GM21723 (cell line): ENCODE results near the gene RNASEH2A.
"Not testable (repeated sequence)": the region's sequence is repeated elsewhere in the genome, so short reads cannot be mapped to it uniquely, and the experiment has no call there.

ENCODE experiments used
- ATAC-seq: cut with Tn5 transposase; IDR thresholded peaks from one replicate; pipeline ENCODE4 v1.9.1; 2021; ENCODE audit warnings: mild to moderate bottlenecking, moderate library complexity; ENCODE audit not compliant: unreplicated experiment

RNASEH2A gene

DNA sequence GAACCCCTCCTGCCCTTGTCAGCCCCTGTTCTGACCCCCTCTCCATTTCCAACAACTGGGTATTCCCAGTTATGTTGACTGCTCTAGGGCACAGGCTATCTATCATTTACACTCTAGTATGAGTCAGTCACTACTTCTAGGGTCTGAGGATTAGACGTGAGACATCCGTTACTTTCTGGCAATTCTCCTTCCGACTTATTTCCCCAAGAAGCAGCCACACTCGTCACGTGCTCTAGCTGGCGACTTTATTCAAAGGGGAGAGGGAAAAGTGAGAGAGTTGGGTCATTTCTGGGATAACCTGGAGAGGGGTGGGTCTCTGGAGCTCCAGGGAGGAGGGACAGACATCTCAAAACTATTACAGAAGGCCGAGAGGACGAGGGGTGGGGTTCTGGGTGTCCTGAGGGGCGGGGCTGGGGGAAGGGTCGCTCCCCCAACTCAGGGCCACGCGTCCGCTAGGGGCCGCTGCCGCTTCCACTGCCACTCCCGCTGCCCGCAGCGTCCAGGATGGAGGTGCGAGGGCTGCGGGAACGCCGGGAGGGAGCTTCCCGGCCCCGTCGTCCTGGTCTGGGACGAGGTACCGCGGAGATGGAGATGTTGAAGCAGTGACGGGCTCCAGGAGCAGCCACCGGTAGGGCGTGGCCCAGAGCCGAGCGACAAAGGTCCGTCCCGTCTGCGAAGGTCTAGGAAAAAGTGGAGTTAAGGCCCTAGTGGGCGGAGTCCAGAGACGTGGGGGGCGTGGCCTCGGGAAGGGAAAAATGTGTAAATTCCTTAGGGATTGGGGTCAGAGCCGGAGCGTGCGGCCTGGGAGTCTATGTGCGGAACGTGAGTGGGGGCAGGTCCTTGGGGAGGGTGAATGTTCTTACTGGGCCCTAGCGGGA lies 19.1 kb downstream of the RNASEH2A start:
- no peak for ATAC-seq

DNA sequence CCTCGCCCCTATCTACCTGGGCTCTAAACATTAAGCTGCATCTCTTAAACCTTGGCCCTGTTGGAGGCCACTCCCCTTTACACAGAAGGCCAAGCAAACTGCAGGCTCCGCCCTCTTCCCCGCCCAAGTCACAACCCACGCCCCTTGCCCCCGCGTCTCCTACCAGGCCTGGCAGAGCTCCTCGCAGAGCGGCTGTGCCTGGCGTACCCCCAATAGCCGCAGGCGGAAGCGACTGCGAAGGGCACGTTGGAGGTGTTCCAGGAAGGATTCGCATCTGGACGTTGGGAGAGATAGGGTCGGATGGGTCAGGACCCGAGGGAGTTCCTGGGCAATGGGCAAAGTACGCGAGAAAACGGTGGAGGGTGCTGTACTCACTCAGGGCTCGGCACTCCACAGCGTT lies 22.1 kb downstream of the RNASEH2A start:
- no peak for ATAC-seq

DNA sequence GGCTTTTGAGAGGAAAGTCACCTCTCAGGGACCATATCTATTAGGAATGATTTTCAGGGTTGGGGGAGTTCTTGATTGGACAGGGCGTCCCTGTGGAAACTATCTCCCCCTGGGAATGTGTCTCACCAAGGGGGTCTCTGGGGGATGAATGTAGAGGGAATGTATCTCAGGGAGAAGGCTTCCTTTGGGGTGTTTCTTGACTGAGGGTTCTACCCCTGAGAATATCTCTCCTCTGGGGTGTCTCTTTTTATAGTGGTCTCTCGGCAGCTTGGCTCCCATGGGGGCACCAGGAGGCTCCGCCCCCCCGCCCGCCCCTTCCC lies 27.0 kb downstream of the RNASEH2A start:
- ATAC-seq: no peak

DNA sequence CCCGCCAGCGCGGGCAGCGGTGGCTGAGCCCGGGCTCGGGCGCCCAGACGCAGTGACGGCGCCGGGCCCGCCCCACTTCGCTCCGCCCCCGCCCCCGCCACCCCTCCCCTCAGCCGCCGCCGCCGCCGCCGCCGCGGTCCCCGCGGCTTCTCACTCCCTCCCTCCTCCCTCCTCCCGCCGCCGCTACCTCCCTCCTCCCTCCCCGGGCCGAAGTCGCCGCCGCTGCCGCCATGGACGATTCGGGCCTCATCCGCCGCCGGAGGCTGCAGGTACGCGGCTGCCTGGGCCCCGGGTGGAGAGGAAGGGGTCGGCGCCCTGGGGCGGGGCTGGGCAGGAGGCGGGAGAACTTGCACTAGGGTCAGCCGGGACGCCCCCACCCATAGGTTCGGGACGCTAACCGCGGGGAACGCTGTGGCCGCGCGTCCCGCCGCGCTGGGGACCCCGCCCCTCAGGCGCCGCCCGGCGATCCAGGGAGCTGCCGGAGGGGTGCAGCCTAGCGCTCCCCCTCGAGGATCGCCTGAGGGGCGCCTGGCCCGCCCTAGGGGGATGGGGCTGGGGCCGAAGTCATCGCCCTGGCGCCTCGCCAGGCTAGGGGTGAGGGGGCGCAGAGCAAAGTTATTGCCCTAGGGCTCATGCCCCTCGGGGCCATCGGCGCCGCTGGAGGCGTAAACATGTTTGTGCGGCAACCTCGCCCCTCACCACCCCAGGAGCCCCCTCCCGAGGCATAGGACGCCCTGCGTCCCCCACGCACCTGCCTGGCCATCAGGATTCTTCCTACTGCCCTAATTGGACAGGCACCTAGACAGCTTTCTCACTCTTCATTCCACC lies 27.6 kb downstream of the RNASEH2A start:
- no peak for ATAC-seq

DNA sequence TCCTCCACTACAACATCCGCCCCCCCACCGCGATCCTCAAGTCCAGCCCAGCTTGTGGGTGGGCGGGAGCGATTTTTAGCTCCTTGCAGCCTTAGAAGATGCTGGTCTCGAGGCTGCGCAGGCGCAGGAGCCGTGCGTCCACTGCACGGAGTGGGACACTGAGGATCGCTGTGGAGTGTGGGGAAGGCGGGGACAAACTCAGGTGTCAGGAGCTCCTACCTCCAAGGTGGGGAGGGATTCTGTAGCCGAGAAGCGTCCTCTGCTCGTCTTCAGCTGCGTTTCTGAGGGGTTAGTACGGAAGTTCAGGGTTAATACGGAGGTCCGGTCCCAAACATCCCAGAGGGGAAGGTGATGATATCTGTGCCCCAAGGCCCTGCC lies 28.2 kb downstream of the RNASEH2A start, which contains the start of gene RTBDN:
RTBDN (minus strand) TSS at position 14 of the 378 bp plus-strand sequence. CDS start 4,600 bp downstream, outside the sequence.
- no peak for ATAC-seq

DNA sequence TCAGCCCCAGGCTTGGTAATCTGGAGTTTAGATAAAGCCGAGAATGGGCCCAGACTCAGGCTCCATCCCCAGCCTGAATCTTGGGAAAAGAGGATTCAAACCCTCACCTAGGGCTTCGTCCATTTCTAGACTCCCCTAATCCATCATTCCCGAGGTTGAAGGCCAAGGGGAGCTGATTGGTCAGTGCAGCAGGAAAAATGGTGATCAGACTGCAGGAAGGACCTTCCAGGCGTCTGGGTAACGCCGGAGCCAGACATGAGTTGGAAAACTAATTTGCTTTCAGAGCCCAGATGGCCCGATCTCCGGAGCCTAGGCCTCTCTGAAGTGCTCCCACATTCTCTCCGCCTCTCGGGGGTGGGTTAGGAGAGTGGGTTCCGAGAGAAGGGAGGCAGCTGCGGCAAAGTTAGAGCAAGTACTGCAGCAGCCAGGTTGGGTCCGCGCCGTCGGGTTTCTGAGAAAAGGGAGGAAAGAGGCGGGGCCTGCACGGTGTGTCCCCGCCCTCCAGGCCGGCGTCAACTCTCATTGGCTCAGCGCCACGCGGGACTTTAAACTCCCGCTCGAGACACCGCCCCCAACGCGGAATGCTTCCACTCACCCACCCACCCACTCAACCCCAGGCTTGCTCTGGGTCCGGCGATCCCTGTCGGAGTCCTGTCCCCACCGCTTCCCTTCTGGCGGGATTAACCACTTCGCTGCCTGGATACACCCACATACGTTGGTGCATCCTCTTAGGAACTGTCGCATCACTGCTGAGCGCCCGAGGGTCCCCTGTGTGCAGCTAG lies 28.8 kb downstream of the RNASEH2A start:
- ATAC-seq: no peak

DNA sequence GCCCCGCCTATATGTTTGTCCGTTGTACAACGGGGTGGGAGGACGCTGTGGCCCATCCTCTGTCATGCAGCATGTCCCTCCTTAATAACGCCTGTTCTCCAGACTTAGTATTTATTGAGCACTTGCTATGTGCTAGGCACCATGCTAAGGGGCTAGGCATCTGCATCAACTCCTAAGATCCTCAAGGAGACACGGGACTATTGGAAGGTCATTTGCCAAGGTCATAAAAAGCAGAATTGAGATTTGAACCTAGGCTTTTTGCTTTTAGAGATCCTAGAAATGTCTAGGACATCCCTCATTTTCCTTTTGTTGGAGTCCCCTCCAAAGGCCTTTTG lies 30.1 kb downstream of the RNASEH2A start:
- ATAC-seq: no peak

DNA sequence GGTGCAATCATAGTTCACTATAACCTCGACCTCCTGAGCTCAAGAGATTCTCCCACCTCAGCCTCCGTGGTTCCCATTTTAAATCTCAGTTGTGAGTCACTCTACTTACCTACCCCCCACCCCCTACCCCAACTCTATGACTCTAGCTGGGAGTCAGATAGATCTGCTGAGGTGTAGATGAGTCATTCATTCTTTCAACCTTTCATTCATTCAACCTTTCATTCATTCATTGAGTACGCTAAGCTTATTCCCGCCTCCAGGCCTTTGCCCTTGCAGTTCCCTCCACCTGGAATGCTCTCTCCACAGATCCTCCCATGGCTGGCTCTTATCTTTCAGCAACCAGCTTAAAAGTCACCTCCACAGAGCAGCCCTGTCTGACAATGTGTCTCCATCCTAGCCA lies 30.8 kb downstream of the RNASEH2A start:
- ATAC-seq: no peak

DNA sequence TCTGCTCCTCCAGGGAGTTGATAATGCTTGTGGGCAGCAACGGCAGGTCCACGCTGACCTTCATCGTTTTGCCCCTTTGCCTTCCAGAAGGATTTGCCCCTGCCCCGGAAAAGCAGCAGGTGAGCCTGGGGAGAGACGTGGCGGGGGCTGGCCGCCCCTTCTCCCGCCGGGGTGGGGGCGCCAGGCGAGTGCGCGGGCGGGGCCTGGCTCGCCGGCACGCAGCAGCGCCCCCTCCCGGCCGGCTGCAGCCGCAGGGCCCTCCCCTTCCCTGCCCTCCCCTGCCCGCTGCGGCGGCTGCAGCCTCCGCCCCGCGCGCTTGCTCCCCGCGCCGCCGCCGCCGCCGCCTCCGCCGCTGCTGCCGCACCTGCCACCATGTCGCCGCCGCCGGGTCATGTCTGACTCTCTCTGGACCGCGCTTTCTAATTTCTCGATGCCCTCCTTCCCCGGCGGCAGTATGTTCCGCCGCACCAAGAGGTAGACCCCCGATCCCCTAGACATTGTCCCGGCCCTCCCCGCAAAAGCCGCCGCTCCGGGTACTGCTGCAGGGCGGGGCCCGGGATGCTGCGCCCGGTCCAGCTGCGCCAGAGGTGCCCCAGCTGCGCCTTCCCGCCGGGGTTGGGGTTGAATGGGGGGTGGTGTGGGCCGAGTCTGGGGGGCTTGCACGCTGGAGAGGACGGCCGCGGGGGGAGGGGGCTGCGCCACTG lies 31.9 kb downstream of the RNASEH2A start, which contains the start of gene MAST1:
MAST1 (plus strand) TSS at position 334 of the 704 bp plus-strand sequence; CDS start at position 392, 58 bp downstream.
- ATAC-seq: no peak

DNA sequence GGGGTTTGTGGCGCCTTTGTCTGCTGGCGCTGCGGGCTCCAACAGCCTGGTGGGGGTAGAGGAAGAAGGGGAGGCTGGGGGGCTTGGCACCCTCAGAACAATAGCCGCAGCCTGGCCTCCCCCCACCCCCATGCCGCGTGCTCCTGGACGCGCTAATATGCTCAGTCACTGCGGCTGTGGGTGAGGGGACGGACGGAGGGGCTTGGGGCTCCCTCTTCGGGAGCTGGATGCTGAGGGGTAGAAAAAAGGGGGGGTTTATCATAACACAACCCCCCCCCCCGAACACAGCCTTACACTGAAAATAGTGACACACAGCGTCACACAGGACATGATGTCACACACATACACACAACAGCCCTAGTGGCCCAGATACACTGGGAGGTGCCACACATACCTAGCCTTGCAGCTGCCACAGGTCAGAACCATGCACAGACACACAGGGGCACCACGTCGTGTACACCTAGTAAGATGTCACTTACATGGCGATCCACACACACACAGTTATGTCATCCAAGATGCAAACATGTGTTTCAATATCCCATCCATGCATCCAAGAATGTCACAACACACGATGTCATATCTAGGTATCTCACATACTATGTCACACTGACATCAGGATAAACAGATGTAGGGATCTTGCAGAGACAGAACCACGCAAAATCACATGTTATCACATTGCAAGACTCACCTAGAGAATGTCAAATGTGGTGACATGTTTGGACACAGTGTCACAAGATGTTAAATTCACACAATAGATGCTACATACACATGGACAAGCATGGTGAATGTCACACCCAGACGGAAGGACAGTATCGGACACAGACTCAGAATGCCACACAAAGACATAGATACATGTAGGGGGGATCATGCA lies 32.7 kb downstream of the RNASEH2A start:
- no peak for ATAC-seq

DNA sequence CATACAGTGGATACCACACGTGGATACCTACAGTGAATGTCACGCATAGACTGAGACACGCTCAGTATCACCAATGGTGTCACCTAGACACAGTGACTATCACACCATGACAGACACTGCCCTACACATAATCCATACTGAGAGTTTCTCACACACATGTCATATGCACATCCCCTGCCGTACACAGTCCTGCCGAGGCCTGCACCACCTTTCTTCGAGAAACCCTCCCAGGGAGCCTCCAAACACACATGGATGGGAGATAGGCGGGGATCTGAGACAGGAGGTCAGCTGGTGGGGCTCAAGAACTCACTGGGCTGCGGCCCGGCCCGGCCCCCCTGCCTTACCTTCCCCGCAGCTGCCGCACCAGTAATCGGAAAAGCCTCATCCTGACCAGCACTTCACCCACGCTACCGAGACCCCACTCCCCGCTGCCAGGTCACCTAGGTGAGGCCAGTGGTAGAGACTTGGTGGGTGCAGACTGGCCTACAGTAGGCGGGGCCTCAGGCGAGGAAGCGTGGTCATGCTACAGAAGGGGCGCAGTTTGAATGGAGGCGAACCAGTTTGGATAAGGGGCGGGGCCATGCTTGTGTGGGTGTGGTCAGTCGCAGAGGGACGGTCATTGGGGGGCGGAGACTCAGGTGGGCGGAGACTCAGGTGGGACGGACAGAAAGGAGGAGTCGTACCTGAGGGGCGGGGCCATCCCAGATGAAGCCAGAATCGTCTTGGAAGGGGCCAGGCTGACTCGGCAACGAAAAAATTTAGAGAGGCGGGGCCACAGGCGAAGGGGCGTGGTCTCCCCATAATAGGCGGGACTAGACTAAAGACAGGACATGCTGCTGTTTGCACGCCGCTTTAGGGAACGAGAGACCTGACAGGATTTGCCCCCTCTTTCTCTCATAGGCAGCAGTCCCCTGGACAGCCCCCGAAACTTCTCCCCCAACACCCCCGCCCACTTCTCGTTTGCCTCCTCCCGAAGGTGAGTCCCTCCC lies 34.0 kb downstream of the RNASEH2A start:
- no peak for ATAC-seq

DNA sequence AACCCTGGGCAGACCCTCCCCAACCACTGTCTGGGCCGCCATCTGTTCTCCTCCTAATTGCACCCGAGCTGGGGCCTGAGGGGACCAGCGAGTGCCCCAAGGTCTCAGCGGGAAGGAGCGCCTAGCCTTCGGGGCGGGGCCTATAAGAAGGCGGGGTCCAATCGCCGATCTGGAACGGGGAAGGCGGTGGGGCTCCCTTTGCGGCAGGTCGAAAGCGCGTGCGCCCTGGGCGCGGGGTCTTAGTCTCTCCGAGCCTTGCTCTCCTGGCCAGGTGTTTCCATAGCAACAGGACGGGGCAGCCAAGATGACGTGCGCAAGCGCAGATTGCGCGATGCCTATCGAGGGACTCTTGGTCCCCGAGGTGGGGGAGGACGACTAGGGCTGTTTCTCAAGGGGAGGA lies 34.7 kb downstream of the RNASEH2A start:
- no peak for ATAC-seq

DNA sequence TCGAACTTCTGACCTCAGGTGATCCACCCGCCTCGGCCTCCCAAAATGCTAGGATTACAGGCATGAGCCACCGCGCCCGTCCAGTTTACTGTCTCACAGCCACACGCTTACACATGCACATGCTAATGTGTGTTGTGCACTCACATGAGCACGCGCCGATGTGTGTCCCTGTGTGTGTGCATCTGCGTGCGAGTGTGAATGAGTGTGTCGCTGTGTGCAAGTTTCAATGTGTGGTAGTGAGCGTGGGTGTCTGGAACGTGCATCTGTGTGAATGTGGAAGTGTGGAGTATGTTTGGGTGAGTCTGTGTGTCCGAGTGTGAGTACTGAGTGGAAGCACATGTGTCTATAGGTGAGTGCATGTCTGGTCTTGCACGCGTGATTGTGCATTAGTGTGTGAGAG lies 36.1 kb downstream of the RNASEH2A start:
- ATAC-seq: no peak

DNA sequence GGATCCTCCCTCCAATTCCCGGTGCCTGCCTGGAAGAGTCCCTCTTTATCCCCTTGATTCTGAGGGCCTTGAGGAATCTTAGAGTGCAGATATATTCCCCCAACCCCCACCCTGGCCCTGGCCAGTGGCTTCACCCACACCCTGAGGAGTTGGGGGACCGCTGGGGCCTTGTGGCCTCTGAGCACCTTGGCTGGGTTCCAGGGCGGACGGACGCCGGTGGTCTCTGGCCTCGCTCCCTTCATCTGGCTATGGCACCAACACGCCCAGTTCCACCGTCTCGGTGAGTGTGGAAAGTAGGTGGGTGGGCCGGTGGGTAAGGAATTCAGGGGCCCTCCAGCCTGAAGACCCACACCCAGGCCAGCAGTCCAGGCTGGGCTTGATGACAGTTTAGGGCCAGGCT lies 36.9 kb downstream of the RNASEH2A start:
- ATAC-seq: no peak

DNA sequence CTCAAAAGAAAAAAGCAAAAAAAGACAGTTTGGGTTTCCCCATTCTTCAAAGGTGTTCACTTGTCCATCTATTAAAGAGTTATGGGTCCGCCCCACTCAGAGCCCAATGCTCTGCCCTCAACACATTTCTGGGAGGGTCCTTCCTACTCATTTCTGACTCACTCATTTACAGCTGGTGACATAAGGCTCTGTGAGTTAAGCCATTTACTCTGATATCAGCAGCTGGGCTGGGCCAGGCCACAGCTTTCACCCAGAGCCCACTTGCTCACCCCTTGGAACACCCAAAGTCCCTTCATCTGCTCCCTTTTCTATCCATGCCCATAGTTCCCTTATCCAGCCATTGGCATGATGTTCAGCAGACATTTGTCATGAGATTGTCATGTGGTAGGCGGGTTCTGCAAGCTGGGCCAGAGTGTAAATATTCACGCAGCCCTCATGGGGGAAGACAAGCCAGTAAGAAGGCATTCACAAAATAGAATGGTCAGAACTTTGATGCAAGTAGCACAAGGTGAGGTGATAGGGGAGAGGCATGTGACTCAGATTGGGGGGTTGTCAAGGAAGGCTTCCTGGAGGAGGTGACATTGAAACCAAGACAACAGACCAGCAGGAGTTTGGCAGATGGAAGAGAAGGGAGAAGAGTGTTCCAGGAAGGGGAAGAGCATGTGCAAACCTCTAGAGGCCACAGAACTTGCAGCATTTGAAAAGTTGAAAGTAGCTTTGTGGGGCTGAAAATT lies 37.8 kb downstream of the RNASEH2A start:
- no peak for ATAC-seq

DNA sequence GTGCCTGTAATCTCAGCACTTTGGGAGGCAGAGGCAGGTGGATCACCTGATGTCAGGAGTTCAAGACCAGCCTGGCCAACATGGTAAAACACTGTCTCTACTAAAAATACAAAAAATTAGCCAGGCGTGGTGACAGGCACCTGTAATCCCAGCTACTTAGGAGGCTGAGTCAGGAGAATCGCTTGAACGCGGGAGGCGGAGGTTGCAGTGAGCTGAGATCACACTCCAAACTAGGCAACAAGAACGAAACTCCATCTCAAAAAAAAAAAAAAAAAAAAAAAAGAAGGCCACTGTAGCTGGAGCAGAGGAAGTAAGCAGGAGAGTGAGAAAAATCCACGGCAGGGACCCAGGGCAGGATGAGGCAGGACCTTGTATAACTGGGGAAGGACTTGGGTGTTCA lies 40.2 kb downstream of the RNASEH2A start:
- not testable (repeated sequence) for ATAC-seq

DNA sequence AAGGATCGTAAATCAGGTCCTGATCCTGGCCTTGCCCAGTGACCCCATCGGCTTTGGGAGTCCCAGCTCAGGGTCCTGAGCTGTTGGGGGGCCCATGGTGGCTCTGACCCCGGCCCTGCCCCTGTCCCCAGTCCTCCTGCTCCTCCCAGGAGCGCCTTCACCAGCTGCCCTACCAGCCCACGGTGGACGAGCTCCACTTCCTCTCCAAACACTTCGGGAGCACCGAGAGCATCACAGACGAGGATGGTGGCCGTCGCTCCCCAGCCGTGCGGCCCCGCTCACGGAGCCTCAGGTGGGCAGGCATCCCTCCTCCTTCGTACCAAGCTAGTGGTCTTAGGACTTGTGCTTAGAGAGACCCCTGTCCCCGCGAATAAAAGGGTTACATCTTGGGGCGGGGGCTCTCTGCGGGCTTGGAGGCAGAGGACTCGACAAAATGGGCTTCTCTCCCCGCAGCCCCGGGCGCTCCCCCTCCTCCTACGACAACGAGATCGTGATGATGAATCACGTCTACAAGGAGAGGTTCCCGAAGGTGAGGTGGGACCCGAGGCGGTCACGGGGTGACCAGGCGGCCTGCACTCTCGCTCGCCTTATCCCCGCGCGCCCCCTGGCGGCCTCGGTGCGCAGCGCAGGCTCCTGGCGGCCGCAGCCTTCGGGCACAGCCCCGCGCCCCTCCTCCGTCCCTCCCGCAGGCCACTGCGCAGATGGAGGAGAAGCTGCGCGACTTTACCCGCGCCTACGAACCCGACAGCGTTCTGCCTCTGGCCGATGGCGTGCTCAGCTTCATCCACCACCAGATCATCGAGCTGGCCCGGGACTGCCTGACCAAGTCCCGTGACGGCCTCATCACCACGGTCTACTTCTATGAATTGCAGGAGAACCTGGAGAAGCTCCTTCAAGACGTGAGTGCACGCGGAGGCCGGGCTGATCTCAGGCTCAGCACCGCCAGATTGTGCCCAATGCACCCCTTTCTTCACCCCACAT lies 41.1 kb downstream of the RNASEH2A start:
- ATAC-seq: peak; percentile 56
